ENCODE measurements around the gene BHLHA15.

DNA sequence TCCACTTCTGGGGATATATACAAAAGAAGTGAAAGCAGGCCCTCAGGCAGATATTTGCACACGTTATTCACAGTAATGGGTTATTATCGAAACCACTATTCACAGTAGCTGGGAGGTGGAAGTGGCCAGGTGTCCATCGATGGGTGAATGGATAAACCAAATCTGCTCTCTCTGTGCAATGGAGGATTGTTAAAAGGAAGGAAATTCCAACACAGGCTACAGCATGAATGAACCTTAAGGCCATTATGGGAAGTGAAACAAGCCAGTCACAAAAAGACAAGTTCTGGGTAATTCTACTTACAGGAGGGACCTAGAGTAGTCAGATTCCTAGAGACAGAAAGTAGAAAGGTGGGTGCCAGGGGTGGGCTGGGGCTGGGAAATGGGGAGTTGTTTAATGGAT, 48.5 kb upstream of the BHLHA15 start:
- no peak for TF ChIP-seq POLR2AphosphoS5 (IDR thresholded peaks at IDR 0.05; ENCODE audit: low read depth, low read length)
- TF ChIP-seq, protein P1, sequence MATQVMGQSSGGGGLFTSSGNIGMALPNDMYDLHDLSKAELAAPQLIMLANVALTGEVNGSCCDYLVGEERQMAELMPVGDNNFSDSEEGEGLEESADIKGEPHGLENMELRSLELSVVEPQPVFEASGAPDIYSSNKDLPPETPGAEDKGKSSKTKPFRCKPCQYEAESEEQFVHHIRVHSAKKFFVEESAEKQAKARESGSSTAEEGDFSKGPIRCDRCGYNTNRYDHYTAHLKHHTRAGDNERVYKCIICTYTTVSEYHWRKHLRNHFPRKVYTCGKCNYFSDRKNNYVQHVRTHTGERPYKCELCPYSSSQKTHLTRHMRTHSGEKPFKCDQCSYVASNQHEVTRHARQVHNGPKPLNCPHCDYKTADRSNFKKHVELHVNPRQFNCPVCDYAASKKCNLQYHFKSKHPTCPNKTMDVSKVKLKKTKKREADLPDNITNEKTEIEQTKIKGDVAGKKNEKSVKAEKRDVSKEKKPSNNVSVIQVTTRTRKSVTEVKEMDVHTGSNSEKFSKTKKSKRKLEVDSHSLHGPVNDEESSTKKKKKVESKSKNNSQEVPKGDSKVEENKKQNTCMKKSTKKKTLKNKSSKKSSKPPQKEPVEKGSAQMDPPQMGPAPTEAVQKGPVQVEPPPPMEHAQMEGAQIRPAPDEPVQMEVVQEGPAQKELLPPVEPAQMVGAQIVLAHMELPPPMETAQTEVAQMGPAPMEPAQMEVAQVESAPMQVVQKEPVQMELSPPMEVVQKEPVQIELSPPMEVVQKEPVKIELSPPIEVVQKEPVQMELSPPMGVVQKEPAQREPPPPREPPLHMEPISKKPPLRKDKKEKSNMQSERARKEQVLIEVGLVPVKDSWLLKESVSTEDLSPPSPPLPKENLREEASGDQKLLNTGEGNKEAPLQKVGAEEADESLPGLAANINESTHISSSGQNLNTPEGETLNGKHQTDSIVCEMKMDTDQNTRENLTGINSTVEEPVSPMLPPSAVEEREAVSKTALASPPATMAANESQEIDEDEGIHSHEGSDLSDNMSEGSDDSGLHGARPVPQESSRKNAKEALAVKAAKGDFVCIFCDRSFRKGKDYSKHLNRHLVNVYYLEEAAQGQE (IDR thresholded peaks at IDR 0.05; ENCODE audit: insufficient read depth in 1 of 2, low read depth in 2 of 2, low read length in 2 of 2), result no peak
- no peak for TF ChIP-seq SIN3A (IDR thresholded peaks at IDR 0.05; ENCODE audit: borderline replicate concordance, insufficient read depth, low read length)
- TF ChIP-seq TAF1 (IDR thresholded peaks at IDR 0.05; ENCODE audit: borderline replicate concordance, insufficient read depth, low read length), result no peak
